ENCODE results near the gene KIF26B. TPM values are rescaled to one million over a fixed set of nuclear protein-coding genes. Genes with fewer than 3 reads are reported as not detected.

Gene KIF26B
- total RNA-seq, 1 donor from 2014 or later = 3.4 TPM

DNA sequence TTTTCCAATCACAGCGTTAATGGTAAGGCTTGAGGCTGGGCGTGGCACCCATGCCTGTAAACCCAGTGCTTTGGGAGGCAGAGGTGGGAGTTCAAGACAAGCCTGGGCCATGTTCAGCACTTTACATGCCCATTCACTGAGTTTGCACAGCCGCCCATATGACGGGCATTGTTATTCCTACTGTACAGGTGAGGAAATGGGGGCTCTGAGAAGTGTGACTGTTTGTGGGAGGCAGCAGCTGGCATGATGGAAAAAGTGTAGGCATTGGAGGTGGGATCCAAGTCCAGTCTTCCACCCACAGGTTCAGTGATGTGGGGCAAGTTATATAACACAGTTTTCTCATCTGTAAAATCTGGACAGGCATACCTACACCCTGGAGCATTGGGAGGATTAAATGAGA, 445.9 kb downstream of the KIF26B start:
- Mint-ChIP-seq H3K9me3 (ENCODE audit: unreplicated experiment) (peaks cover 4% of the 10 kb centered on the region), H3K4me3 (ENCODE audit: unreplicated experiment) (no peak overlapping the region), H3K4me1 (ENCODE audit: unreplicated experiment) (peaks cover 6% of the 10 kb centered on the region), H3K27me3 (ENCODE audit: unreplicated experiment) (peaks cover 5% of the 10 kb centered on the region), H3K27ac (ENCODE audit: unreplicated experiment) (no peak overlapping the region), H3K36me3 (ENCODE audit: low read depth, unreplicated experiment) (no peaks in the 10 kb centered on the region)
- TF ChIP-seq CTCF (IDR thresholded peaks at IDR 0.05; ENCODE audit: unreplicated experiment) = no peak
- no peak for DNase-seq (ENCODE audit: low spot score)

GRCh38 chr1:245603311-245603865, 448.6 kb downstream of the KIF26B start:
- no peak overlapping the region for H3K4me3 Mint-ChIP-seq (ENCODE audit: unreplicated experiment)
- H3K27me3 Mint-ChIP-seq (ENCODE audit: unreplicated experiment) = no peaks in the 10 kb centered on the region
- peaks cover 4% of the 10 kb centered on the region for H3K9me3 Mint-ChIP-seq (ENCODE audit: unreplicated experiment)
- H3K36me3 Mint-ChIP-seq (ENCODE audit: low read depth, unreplicated experiment) = peaks cover 2% of the 10 kb centered on the region
- TF ChIP-seq CTCF (IDR thresholded peaks at IDR 0.05; ENCODE audit: unreplicated experiment) = no peak
- no peak overlapping the region for H3K27ac Mint-ChIP-seq (ENCODE audit: unreplicated experiment)
- peaks cover 16% of the 10 kb centered on the region for H3K4me1 Mint-ChIP-seq (ENCODE audit: unreplicated experiment)
- DNase-seq (ENCODE audit: low spot score) = no peak

DNA sequence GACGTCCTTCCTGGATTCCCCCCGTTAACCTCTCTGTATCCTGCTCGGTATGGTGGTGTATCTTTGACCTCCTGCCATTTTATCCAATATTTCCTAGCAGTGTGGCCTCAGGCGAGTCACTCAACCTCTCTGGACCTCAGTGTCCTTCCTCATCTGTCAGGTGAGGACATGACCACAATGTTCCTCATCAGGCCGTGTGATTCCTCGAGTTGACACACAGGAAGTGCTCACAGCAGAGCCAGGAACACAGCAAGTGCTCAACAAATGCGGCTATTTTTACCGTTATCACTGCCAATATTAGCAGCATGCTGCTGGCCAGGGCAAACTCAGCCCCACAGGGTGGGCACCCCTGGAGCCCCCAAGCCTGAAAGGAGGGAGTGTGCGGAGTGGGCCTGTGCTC, 450.2 kb downstream of the KIF26B start:
- Mint-ChIP-seq H3K4me3 (ENCODE audit: unreplicated experiment) (no peak overlapping the region), H3K4me1 (ENCODE audit: unreplicated experiment) (peaks cover 19% of the 10 kb centered on the region), H3K27ac (ENCODE audit: unreplicated experiment) (no peak overlapping the region), H3K9me3 (ENCODE audit: unreplicated experiment) (peaks cover 4% of the 10 kb centered on the region), H3K36me3 (ENCODE audit: low read depth, unreplicated experiment) (peaks cover 4% of the 10 kb centered on the region), H3K27me3 (ENCODE audit: unreplicated experiment) (no peaks in the 10 kb centered on the region)
- DNase-seq (ENCODE audit: low spot score) = no peak
- TF ChIP-seq CTCF (IDR thresholded peaks at IDR 0.05; ENCODE audit: unreplicated experiment) = no peak

- no peak for DNase-seq (ENCODE audit: low spot score)
- TF ChIP-seq CTCF (IDR thresholded peaks at IDR 0.05; ENCODE audit: unreplicated experiment) = no peak
- peaks cover 4% of the 10 kb centered on the region for H3K36me3 Mint-ChIP-seq (ENCODE audit: low read depth, unreplicated experiment)
- no peak overlapping the region for H3K27ac Mint-ChIP-seq (ENCODE audit: unreplicated experiment)
- H3K4me3 Mint-ChIP-seq (ENCODE audit: unreplicated experiment) = no peak overlapping the region
- peaks cover 19% of the 10 kb centered on the region for H3K4me1 Mint-ChIP-seq (ENCODE audit: unreplicated experiment)
- H3K27me3 Mint-ChIP-seq (ENCODE audit: unreplicated experiment) = no peaks in the 10 kb centered on the region
- peaks cover 4% of the 10 kb centered on the region for H3K9me3 Mint-ChIP-seq (ENCODE audit: unreplicated experiment)
Observed at GRCh38 chr1:245605480-245606156, 450.8 kb downstream of the KIF26B start.

DNA sequence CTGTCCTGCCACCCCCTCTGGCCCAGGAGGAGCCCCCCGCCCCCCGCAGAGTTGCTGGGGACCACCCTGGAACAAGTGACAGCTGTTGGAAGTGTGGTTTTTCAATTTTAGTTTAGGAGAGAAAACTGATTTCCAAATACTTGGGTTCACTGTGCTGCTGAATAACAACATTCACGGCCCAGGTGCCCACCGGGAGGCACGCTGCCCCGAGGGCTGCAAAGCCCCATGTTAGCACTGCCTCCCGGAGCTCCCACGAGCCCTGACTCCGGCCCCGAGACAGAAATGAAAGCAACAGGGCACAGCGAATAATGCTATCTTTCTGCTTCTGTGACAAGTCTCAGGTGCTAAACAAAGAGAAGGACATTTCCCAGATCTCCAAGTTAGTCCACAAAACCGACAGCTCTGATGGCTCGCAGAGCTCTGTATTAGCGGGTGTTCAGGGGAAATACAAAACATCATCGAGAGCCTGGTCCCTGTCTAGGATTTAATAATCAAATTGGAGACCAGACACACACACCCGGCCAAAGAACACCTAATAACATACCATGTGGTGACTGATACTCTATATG, 451.5 kb downstream of the KIF26B start:
- no peak overlapping the region for H3K27ac Mint-ChIP-seq (ENCODE audit: unreplicated experiment)
- no peaks in the 10 kb centered on the region for H3K27me3 Mint-ChIP-seq (ENCODE audit: unreplicated experiment)
- H3K36me3 Mint-ChIP-seq (ENCODE audit: low read depth, unreplicated experiment) = peaks cover 4% of the 10 kb centered on the region
- TF ChIP-seq CTCF (IDR thresholded peaks at IDR 0.05; ENCODE audit: unreplicated experiment) = no peak
- no peak overlapping the region for H3K4me3 Mint-ChIP-seq (ENCODE audit: unreplicated experiment)
- no peaks in the 10 kb centered on the region for H3K9me3 Mint-ChIP-seq (ENCODE audit: unreplicated experiment)
- DNase-seq (ENCODE audit: low spot score) = no peak
- H3K4me1 Mint-ChIP-seq (ENCODE audit: unreplicated experiment) = peaks cover 19% of the 10 kb centered on the region
